22Rv1 (cell line): ENCODE results near the gene CARMIL1.

Experiments
- H3K27ac ChIP-seq: fragments of 450-650 bp; 2 replicates; pipeline ENCODE4 v1.5.1; 2017
- CTCF ChIP-seq: fragments of 450-650 bp; IDR thresholded peaks from 2 replicates; pipeline ENCODE4 v1.5.1; 2017; ENCODE audit warnings: mild to moderate bottlenecking
- ZFX ChIP-seq: fragments of 450-650 bp; IDR thresholded peaks from 2 replicates; pipeline ENCODE4 v1.6.1; 2017; ENCODE audit warnings: antibody characterized with exemption, borderline replicate concordance

CARMIL1 gene

DNA sequence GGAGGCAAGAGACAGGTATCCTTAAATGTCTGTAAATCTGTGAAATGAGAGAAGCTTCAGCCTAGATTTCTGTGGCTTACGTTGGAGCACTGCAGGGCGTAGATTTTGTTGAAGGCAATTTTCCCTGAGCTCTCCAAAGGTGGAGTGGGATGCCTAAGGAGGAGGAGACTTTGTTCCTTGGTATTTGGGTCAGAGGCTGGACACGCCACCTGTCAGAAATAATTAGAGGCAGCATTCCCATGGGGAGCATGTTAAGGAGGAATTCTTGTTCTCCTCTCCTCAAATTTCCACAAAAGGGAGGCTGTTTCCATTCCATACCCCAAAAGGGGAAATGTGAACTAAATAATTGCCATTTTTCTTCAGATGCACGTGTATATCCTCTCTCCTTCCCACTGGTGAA, 361.7 kb downstream of the CARMIL1 start:
- TF ChIP-seq ZFX = no peak
- no peak for TF ChIP-seq CTCF

GRCh38 chr6:25641377-25641776, 362.2 kb downstream of the CARMIL1 start:
- H3K27ac ChIP-seq = no peak overlapping the region
- TF ChIP-seq ZFX (no peak), CTCF (no peak)

More for the DNA sequence above, 361.7 kb downstream of the CARMIL1 start:
- no peak overlapping the region for H3K27ac ChIP-seq

GRCh38 chr6:25641940-25642666, 362.9 kb downstream of the CARMIL1 start:
- no peak for TF ChIP-seq CTCF
- TF ChIP-seq ZFX = no peak
- peak overlapping the region; percentile 49 for H3K27ac ChIP-seq

DNA sequence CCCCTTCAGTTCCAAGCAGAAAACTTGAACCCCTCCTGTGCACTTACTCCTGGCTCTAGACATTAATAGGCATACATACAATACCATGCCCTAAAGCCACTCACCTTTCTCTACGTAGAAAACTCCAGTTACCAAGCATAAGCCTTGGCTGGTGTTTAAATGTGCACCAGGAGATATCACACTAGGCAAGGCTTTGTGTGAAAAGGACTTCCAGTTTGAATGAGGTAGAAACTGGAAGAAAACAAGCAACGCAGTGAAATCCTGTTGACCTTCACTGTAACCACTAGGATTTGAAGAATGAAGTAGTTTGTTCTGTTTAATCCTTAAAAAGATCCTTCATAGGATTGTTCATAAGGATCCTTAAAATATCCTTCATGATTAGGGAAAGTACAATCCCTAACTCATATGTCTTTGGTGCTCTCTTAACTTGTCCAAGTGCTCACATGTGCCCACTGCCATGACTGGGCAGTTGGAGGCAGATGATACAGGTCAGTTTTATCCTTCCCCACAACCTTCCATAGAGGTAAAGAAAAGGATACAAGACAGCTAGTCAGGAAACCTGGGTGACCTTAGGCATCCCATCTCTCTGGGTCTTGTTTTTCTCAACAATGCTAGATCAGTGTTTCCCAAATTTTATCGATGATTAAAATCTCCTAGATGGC, 363.6 kb downstream of the CARMIL1 start:
- H3K27ac ChIP-seq = peak overlapping the region; percentile 49

GRCh38 chr6:25645916-25646315, 366.7 kb downstream of the CARMIL1 start:
- no peak overlapping the region for H3K27ac ChIP-seq
- TF ChIP-seq ZFX = no peak
- TF ChIP-seq CTCF = no peak

More for the DNA sequence above, 363.6 kb downstream of the CARMIL1 start:
- TF ChIP-seq ZFX (no peak), CTCF (no peak)

GRCh38 chr6:25649611-25650010, 370.4 kb downstream of the CARMIL1 start:
- TF ChIP-seq CTCF (no peak), ZFX (no peak)
- no peak overlapping the region for H3K27ac ChIP-seq

GRCh38 chr6:25652007-25652515, 372.9 kb downstream of the CARMIL1 start, which contains the start of gene SCGN:
Gene SCGN (plus strand): TSS chr6:25652215. CDS start chr6:25652404, 189 bp downstream.
- TF ChIP-seq ZFX = no peak
- no peak for TF ChIP-seq CTCF

More at GRCh38 chr6:25652007-25652515, 372.9 kb downstream of the CARMIL1 start, which contains the start of gene SCGN:
- peak within 1 kb of the TSS; percentile 31 for H3K27ac ChIP-seq
